Measurements from ENCODE around the gene PCSK7. TPM values are rescaled to one million over a fixed set of nuclear protein-coding genes. Genes with fewer than 3 reads are reported as not detected.

The PCSK7 gene
- total and polyA plus RNA-seq, 10 of the 15 experiments (the other 5 are each of a cell fraction or from before 2014, with no cell fraction given): 5.5 to 81.5 (median 51.6) TPM

- no peak for FAIRE-seq
- Histone ChIP-seq H3K4me3 (peak within 1 kb of the TSS; percentile 89), H4K20me1 (ENCODE audit: control insufficient read depth, insufficient read depth) (no peaks in the 10 kb centered on the region), H3K9ac (ENCODE audit: control insufficient read depth, insufficient read depth, low read length) (peak within 1 kb of the TSS; percentile 93), H3K36me3 (ENCODE audit: control insufficient read depth in 2 of 2, insufficient read depth in 2 of 2, low read length in 1 of 2) (peaks cover 6 to 12% of the 10 kb centered on the region in 2 experiments; a peak in 3 of 4 replicates), H3K4me1 (ENCODE audit: control insufficient read depth, insufficient read depth, low read length) (peaks cover 9% of the 10 kb centered on the region), H2AFZ (ENCODE audit: control insufficient read depth, low read depth, low read length) (peak within 1 kb of the TSS; percentile 88), H3K79me2 (ENCODE audit: control insufficient read depth, insufficient read depth, low read length) (peaks cover 46% of the 10 kb centered on the region), H3K9me3 (replicated peaks; ENCODE audit: control insufficient read depth, insufficient read depth, low read length) (no peaks in the 10 kb centered on the region), H3K27ac (ENCODE audit: control insufficient read depth, insufficient read depth) (peak within 1 kb of the TSS; percentile 87), H3K4me2 (ENCODE audit: control insufficient read depth, insufficient read depth) (peak within 1 kb of the TSS; percentile 92), H3K27me3 (replicated peaks in 1 of 2; ENCODE audit: control insufficient read depth in 2 of 2, insufficient read depth in 2 of 2, low read length in 1 of 2) (no peaks in the 10 kb centered on the region)
- BruUV-seq (replicated peaks): no TSS peak
- in situ Hi-C loops (cut with MboI): no loop called here
- RAD21 ChIA-PET (ENCODE audit: unreplicated experiment): interaction anchor here (0.8 to 9.9 kb wide), 7 partner anchors 51 to 585 kb away, joined by 3 to 159 read pairs (median 3); partner anchors contain the start of genes BACE1, CEP164 and SIDT2
- intact Hi-C loops (cut with micrococcal nuclease; ENCODE audit: unreplicated experiment): loop anchor here (2.0 to 5.0 kb wide), 2 partner anchors 95 to 585 kb away; partner anchors contain the start of gene CEP164
- CTCF ChIA-PET: interaction anchor here (0.6 to 17.3 kb wide), 8 partner anchors 11 to 397 kb away, joined by 3 to 422 read pairs (median 6); partner anchors contain the start of genes CEP164, PAFAH1B2 and SIDT2
- POLR2A ChIA-PET: interaction anchor here (0.8 to 3.6 kb wide), 3 partner anchors 53 to 396 kb away, joined by 4 to 51 read pairs (median 5); partner anchors contain the start of gene SIDT2
- ATAC-seq: peak; percentile 82
- DNase-seq (ENCODE audit: low read depth, low spot score): peak; percentile 20
- WGBS (ENCODE audit: insufficient coverage, insufficient replicate concordance, low lambda C conversion rate, missing lambda C conversion rate): 1% methylated on average over 46 of the region's 94 CpGs
- SMC1A ChIA-PET (ENCODE audit: uncharacterized antibody, unreplicated experiment): interaction anchor here (1.0 to 12.2 kb wide), 5 partner anchors 43 to 585 kb away, joined by 3 to 187 read pairs (median 5); partner anchors contain the start of genes CEP164, PAFAH1B2 and SIDT2
- peak; percentile 63 for TF ChIP-seq CHD2 (IDR thresholded peaks at IDR 0.05; ENCODE audit: borderline replicate concordance, low read depth, low read length)
- TF ChIP-seq E4F1 (IDR thresholded peaks at IDR 0.05; ENCODE audit: borderline replicate concordance, partially characterized antibody): no peak
- TF ChIP-seq TAF1 (IDR thresholded peaks at IDR 0.05; ENCODE audit: borderline replicate concordance, low read depth, low read length): no peak
- peak; percentile 79 for TF ChIP-seq KLF5 (IDR thresholded peaks at IDR 0.05; ENCODE audit: partially characterized antibody)
- TF ChIP-seq NR2F1 (conservative IDR thresholded peaks at IDR 0.05): peak; percentile 85
- TF ChIP-seq ZNF207 (IDR thresholded peaks at IDR 0.05; ENCODE audit: borderline replicate concordance): peak; percentile 93; the same call in 1 of the 2 replicates
- no peak for TF ChIP-seq JUNB (IDR thresholded peaks at IDR 0.05)
- TF ChIP-seq HCFC1 (IDR thresholded peaks at IDR 0.05; ENCODE audit: low read length): peak; percentile 55
- no peak for TF ChIP-seq SIN3A (IDR thresholded peaks at IDR 0.05; ENCODE audit: low read depth, low read length)
- TF ChIP-seq TBL1XR1 (IDR thresholded peaks at IDR 0.05; ENCODE audit: low read depth, low read length): peak; percentile 11; the same call in 1 of the 2 replicates
- TF ChIP-seq PAX5 (IDR thresholded peaks at IDR 0.05; ENCODE audit: borderline replicate concordance, low read depth, low read length): no peak
- no peak for TF ChIP-seq TCF7 (IDR thresholded peaks at IDR 0.05; ENCODE audit: borderline replicate concordance)
- TF ChIP-seq NFYA (IDR thresholded peaks at IDR 0.05; ENCODE audit: borderline replicate concordance, low read depth, low read length): no peak
- TF ChIP-seq MYB (IDR thresholded peaks at IDR 0.05; ENCODE audit: borderline replicate concordance, low read depth, low read length): no peak
- no peak for TF ChIP-seq MYC (IDR thresholded peaks at IDR 0.05; ENCODE audit: insufficient read depth, insufficient read length, insufficient replicate concordance, low read length, severe bottlenecking)
- peak; percentile 86 to 96 for TF ChIP-seq BHLHE40 (IDR thresholded peaks at IDR 0.05; ENCODE audit: borderline replicate concordance in 1 of 2, low read depth in 2 of 2, low read length in 1 of 2)
- TF ChIP-seq FOXK2 (IDR thresholded peaks at IDR 0.05): 0 out of 2 replicates have a peak, but pooled peaks have one; percentile 57
These were observed 412 bp upstream of the PCSK7 start, which contains the start of gene RNF214 for GRCh38 chr11:117232092-117232878. RNF214 (plus strand) TSS chr11:117232671; CDS start chr11:117234273, 1,602 bp downstream.

All from GM12878 (cell line).